Mammary epithelial cell (primary cell): ENCODE measurements around the gene IFT20.

ENCODE experiments used
- CTCF ChIP-seq, 2 donors: IDR thresholded peaks in 1 of 2; conservative IDR thresholded peaks in 1 of 2; 2 replicates each; pipeline ENCODE4 v1.5.1; 2011 to 2012; ENCODE audit warnings: inconsistent platforms in 2 of 2, low read length in 2 of 2, mild to moderate bottlenecking in 2 of 2, control low read depth in 1 of 2, low read depth in 1 of 2; ENCODE audit not compliant: insufficient read depth in 1 of 2; ENCODE audit errors: extremely low read depth in 1 of 2
- EZH2 ChIP-seq: IDR thresholded peaks from 2 replicates; pipeline ENCODE4 v1.6.1; 2012; ENCODE audit warnings: low read length, inconsistent platforms, borderline replicate concordance

- TF ChIP-seq CTCF (conservative IDR thresholded peaks at IDR 0.05 in 1 of 2, IDR thresholded peaks at IDR 0.05 in 1 of 2; ENCODE audit: extremely low read depth in 1 of 2, insufficient read depth in 1 of 2, low read depth in 1 of 2, low read length in 2 of 2) (no peak), EZH2 (no peak)
Measured at GRCh38 chr17:28340374-28340773, 5.1 kb upstream of the IFT20 start.
